Stimulated activated CD4-positive, alpha-beta T cell treated with anti-CD3 and anti-CD28 coated beads, Interleukin-15, amount 100 ng/mL, for 48 hours (primary cell): ENCODE data around the gene PPCS.
A peak's percentile ranks its signal among the peaks of the same experiment; 100 is the strongest.
"Not testable (repeated sequence)": the region's sequence is repeated elsewhere in the genome, so short reads cannot be mapped to it uniquely, and the experiment has no call there.

Source experiments
- DNase-seq, 2 donors: peaks; one replicate each; pipeline ENCODE4 v3.0.0-alpha.2; 2020; ENCODE audit warnings: low read depth in 2 of 2

Gene PPCS

GRCh38 chr1:42453386-42453785, 3.0 kb upstream of the PPCS start:
- no peak for DNase-seq

- DNase-seq, result no peak
Measured at GRCh38 chr1:42454403-42454802, 1.9 kb upstream of the PPCS start.

GRCh38 chr1:42456754-42457089, 379 bp downstream of the PPCS start:
- peak; percentile 38 to 41 for DNase-seq

- no peak for DNase-seq
Measured at GRCh38 chr1:42461196-42461595, 4.9 kb downstream of the PPCS start.

- peak; percentile 93 to 94 for DNase-seq
Measured at GRCh38 chr1:42462828-42463763, 6.8 kb downstream of the PPCS start, which contains the start of gene CCDC30. Gene CCDC30, plus strand, starts transcription at chr1:42463286. Its CDS starts 17,266 bp downstream, at chr1:42480552.

GRCh38 chr1:42463921-42464320, 7.6 kb downstream of the PPCS start:
- no peak for DNase-seq

- no peak for DNase-seq
Measured at GRCh38 chr1:42466030-42466429, 9.7 kb downstream of the PPCS start.

- no peak for DNase-seq
Measured at GRCh38 chr1:42469727-42470126, 13.4 kb downstream of the PPCS start.

GRCh38 chr1:42476605-42477004, 20.3 kb downstream of the PPCS start:
- DNase-seq, result no peak

GRCh38 chr1:42477354-42477753, 21.0 kb downstream of the PPCS start:
- not testable (repeated sequence) for DNase-seq

- DNase-seq, result no peak
Measured at GRCh38 chr1:42477775-42478174, 21.4 kb downstream of the PPCS start.

GRCh38 chr1:42479621-42480020, 23.3 kb downstream of the PPCS start:
- no peak for DNase-seq

GRCh38 chr1:42480921-42481320, 24.6 kb downstream of the PPCS start:
- DNase-seq, result no peak

- DNase-seq, result no peak
Measured at GRCh38 chr1:42482635-42483153, 26.4 kb downstream of the PPCS start.

GRCh38 chr1:42484382-42484781, 28.0 kb downstream of the PPCS start:
- no peak for DNase-seq

- no peak for DNase-seq
Measured at GRCh38 chr1:42490237-42490636, 33.9 kb downstream of the PPCS start.

- DNase-seq, result not testable (repeated sequence)
Measured at GRCh38 chr1:42502031-42502430, 45.7 kb downstream of the PPCS start.

GRCh38 chr1:42504535-42505128, 48.3 kb downstream of the PPCS start:
- no peak for DNase-seq

- DNase-seq, result no peak
Measured at GRCh38 chr1:42506576-42506975, 50.2 kb downstream of the PPCS start.
